AG08396 (cell line): ENCODE results near the gene NDUFA13.

ENCODE experiments used
- DNase-seq: peaks from one replicate; pipeline ENCODE4 v3.0.0; 2012; ENCODE audit warnings: low spot score, mixed read lengths

The NDUFA13 gene

GRCh38 chr19:19510432-19510831, 5.6 kb upstream of the NDUFA13 start:
- peak; percentile 49 for DNase-seq

GRCh38 chr19:19513682-19514081, 2.3 kb upstream of the NDUFA13 start:
- no peak for DNase-seq

GRCh38 chr19:19514215-19514657, 1.8 kb upstream of the NDUFA13 start:
- no peak for DNase-seq

GRCh38 chr19:19514881-19515641, 964 bp upstream of the NDUFA13 start, which contains the start of gene TSSK6:
TSSK6 (minus strand) TSS chr19:19515548; CDS start chr19:19515427, 121 bp downstream.
- DNase-seq, result no peak

- DNase-seq, result no peak
Measured at GRCh38 chr19:19517235-19517619, 1.2 kb downstream of the NDUFA13 start.

GRCh38 chr19:19520989-19521388, 5.0 kb downstream of the NDUFA13 start:
- DNase-seq, result no peak

- no peak for DNase-seq
Measured at GRCh38 chr19:19523177-19523576, 7.2 kb downstream of the NDUFA13 start.

GRCh38 chr19:19524053-19524452, 8.0 kb downstream of the NDUFA13 start:
- no peak for DNase-seq

- no peak for DNase-seq
Measured at GRCh38 chr19:19525611-19526380, 9.8 kb downstream of the NDUFA13 start.

- DNase-seq, result no peak
Measured at GRCh38 chr19:19526581-19527370, 10.8 kb downstream of the NDUFA13 start.

GRCh38 chr19:19527371-19527656, 11.3 kb downstream of the NDUFA13 start:
- DNase-seq, result no peak

- DNase-seq, result no peak
Measured at GRCh38 chr19:19527674-19528625, 11.9 kb downstream of the NDUFA13 start.

- no peak for DNase-seq
Measured at GRCh38 chr19:19528721-19529490, 12.9 kb downstream of the NDUFA13 start, which contains the start of gene YJEFN3. YJEFN3 (plus strand) TSS chr19:19528911; CDS start chr19:19528933, 22 bp downstream.

GRCh38 chr19:19529783-19530422, 13.9 kb downstream of the NDUFA13 start:
- DNase-seq, result no peak

- peak; percentile 73 for DNase-seq
Measured at GRCh38 chr19:19530423-19530804, 14.4 kb downstream of the NDUFA13 start.

GRCh38 chr19:19530889-19531288, 14.9 kb downstream of the NDUFA13 start:
- DNase-seq, result no peak

GRCh38 chr19:19531951-19532805, 16.2 kb downstream of the NDUFA13 start:
- peak; percentile 90 for DNase-seq

- no peak for DNase-seq
Measured at GRCh38 chr19:19532806-19533701, 17.0 kb downstream of the NDUFA13 start.
